8988T (cell line): ENCODE data around the gene CFP.
"Not testable (repeated sequence)": the region's sequence is repeated elsewhere in the genome, so short reads cannot be mapped to it uniquely, and the experiment has no call there.

Source experiments
- DNase-seq: peaks from one replicate; pipeline ENCODE4 v3.0.0; 2011

The CFP gene

DNA sequence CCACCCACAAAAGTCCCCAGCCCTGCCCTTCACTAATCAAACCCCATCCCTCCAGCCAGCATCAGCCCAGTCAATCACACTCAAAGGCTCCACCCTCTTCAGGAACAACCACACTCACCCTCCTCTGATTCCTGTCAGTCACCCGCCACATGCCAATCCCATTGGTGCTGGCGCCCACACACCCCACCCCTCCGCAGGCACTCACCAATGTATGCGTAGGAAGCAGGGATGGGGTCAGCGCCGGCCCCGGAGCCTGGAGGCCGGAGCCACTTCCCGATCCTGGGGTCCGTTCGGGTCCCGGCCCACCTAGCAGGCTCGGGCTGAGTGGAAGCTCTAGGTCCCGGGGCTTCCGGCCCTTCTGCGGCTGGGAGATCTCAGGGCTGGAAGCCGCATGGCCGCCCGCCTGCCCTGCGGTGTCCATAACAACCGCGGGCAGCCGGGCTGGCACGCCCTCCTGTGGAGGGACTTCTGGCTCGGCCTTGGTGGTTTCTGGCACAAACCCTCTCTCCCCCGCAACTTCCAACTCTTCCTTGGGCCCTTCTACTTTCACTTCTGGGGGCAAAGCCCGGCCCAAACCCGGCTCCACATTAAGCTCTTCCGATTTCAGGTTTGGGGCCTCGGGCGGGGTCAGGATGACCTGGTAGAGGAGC lies 7.9 kb upstream of the CFP start:
- no peak for DNase-seq

DNA sequence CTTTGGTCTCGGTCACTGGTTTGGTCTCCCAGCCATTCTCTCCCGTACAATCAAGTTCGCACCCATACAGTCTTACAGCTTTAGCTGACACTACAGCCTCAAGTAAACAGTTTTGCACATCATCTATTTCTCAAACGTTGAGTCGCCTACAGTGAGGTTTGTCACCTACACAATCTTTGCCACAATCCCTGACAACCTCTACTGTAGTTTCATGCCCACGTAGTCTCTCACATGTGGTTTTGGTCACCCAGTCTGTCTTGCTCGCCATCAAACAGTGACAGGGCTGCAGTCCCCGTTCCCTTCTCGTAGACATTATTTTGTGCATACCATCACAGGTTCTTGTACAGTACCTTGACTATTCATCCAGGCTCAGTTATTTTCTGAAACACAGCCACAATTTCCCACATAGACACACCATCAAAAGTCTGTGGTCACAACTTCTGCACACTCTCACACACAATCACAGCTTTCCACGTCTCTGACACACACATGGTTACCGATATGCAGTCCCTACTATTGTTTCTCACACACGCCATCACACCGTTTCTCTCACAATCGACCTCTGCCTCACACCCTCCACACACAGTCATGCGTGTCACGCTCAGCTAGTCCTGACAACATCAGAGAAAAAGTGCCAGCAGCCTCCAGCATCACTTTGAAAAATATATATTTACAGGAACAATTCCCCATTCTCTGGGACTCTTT lies 5.3 kb upstream of the CFP start:
- no peak for DNase-seq

DNA sequence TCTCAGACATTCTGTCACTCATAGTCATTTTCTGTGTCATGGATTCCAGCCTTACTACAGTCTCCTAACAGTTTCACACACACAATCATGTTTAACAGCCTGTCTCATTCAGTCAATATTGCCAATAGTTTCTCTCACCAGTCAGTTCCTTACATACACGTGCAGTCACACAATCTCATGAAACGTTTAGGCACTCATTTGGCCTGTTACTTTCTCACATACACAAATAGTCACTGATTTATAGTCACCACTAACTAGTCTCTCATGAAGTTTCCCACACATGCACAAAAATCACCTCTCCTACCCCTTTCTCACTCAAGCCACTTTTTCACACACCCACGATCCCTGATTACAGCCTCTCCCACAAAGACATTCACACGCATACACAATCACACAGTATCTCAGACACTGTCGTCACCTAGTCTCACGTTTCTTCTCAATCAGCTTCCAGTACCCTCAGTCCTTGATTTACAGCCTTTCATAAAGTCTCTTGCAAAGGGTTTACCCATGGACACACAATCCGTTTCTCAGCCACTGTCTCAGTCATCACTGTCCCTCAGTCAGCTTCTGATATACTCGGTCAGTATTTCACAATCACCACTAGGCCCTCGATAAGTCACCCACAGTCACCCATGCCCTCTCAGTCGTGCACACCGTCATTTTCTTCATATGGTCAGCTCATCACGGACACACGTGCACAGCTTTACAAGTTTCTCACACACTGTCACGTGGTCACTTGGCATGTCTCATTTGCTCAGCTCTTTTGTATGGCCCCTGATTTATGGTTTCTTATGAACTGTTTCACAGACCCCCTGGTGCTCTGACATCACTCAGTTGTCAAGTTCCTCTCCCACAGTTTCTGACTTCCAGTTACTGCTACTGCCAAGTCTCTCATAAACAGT lies 4.2 kb upstream of the CFP start:
- no peak for DNase-seq

DNA sequence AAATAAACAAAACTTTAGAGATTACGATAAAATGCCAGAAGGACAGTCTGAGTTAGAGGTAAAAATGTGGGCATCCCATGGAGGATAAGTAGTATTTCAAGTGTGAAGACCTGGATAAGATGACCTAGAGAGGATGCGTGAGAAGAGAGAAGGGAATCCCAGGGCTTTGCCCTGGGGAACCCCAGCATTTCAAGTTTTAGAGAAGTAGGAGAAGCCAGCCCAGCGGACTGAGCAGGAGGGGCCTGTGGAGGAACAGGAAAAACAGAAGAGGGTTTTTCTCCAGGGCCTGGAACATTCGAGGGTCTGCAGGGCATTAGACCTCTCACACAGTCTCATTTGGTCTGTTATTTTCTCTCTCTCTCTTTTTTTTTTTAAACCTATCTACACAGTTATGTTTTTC lies 2.9 kb upstream of the CFP start:
- no peak for DNase-seq

DNA sequence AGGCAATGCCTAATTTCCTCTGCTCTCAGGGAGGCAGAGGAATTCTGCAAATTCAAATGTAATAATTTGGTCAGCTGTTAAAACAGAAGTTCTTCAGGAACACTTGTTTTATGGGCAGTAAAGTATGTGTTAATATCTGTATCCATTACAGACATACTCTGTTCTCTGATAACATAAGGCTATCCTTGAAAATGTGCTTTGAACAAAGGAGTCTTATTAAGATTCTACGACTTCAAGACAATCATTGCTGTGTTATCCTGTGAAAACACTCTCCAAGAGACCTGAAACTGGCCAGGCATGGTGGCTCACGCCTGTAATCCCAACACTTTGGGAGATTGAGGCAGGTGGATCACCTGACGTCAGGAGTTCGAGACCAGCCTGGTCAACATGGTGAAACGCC lies 1.9 kb upstream of the CFP start:
- no peak for DNase-seq

DNA sequence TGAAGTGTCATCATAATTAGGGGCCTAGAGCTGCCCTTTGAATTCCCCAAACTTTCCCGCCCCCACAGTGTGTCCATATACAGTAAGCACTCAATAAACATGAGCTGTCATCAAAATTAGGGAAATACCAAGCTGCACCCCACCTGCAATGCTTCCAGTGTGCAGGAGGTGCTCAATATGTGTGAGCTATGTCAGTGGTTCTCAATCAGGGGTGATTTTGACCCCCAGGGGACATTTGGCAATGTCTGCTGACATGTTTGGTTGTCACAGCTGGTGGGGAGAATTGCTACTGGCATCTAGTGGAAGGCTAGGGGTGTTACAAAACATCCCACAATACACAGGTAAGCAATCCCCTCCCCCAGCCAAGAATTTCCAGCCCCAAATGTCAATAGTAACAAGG lies 748 bp downstream of the CFP start:
- DNase-seq: no peak

DNA sequence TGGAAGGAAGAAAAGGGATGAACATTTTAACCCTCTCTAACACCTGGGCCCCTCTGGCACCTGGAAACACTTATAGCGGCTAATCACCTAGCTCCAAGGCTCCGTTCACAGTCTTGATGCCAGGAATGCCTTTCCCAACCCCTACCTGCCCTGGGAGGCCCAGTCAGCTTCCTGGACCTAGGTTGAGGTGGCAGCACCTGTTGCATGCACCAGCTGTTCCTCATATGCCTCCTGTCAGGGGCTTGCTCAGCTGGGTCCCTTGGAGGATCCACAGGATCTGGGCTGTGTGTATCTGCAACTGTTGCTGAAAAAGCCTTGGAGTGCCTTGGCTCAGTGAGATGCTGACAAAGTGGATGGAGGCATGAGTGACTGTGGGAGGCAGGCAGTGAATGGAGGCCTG lies 4.4 kb downstream of the CFP start:
- no peak for DNase-seq

DNA sequence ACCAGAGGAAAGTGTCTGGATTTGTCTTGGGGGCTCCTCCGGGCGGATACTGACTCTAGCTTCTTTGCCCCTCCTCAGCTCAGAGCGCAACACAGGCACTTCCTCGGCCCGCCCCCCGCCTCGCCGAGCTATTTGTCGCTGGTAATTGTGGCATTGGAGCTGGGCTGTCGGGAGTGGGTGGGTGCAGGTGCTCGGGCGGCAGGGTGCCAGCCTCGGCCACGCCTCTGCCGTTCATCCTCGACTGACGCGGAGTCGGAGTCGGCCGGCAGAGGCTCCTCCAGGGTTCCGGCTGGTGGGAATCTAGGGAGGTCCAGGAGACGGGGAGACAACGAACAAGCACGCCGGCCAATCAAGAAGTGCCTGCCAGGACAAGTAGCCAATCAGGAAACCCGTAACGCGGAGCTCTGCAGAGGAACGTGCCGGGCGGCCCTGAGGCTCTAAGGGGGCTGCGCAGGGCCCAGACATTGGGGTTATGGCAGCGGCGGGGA lies 6.1 kb downstream of the CFP start:
- peak; percentile 93 for DNase-seq

DNA sequence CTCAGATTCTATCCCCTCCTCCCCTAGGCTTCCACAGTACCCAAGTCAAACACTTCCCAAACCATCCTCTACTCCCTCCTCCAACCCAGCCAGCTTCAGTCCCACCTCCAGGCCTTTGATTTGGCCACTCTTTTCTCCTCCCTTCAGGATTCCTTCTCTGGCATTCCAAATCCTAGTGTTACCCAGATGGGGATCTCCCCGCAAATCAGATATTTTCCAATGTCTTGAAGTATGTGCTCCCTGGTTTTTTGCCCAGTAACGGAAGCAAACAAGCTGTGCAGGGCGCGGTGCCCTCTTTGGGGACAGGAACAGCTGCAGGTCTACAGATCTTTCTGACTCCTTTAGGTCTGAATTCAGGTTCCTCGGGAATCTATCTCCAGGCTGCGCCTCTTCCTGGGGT lies 7.9 kb downstream of the CFP start:
- no peak for DNase-seq

DNA sequence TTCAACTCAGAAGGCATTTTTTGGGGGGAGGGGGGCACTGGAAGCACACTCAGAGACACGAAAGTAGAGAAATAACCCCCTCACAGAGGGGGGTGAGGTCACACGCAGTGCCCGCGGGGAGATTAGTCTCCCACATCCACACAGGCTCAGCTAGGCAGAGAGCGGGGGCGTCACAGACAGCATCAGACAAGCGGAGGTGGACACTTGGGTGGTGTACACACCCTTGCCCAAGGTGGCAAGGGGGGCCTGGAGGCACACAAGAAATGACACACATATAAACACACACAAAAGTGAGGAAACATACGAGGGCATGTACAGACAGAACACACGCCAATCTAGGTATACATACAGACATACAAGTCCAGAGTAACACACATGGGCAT lies 9.4 kb downstream of the CFP start:
- DNase-seq: no peak

DNA sequence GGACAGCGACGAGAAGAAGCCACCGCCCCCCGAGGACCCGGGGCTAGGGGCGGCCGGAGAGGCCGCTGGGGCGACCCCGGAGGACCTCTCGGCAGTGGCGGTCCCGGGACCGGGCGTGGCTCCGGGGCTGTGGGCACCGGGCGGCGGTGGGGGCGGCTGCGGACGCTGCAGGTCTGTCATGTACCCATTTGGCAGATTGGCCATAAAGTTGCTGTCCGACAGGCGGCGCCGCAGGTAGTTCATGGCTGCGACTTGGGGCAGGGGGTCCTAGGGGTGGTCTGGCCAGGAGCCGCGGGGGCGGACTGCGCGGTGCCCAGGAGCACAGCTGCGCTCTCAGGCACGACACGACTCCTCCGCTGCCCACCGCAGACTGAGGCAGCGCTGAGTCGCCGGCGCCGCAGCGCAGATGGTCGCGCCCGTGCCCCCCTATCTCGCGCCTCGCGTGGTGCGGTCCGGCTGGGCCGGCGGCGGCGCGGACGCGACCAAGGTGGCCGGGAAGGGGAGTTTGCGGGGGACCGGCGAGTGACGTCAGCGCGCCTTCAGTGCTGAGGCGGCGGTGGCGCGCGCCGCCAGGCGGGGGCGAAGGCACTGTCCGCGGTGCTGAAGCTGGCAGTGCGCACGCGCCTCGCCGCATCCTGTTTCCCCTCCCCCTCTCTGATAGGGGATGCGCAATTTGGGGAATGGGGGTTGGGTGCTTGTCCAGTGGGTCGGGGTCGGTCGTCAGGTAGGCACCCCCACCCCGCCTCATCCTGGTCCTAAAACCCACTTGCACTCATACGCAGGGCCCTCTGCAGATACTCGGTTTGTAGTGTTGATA lies 10.0 kb downstream of the CFP start, which contains the start of gene SYN1:
Gene SYN1, minus strand, starts transcription at position 372 of the 817 bp plus-strand sequence. Its CDS starts 129 bp downstream, at position 243.
- no peak for DNase-seq

DNA sequence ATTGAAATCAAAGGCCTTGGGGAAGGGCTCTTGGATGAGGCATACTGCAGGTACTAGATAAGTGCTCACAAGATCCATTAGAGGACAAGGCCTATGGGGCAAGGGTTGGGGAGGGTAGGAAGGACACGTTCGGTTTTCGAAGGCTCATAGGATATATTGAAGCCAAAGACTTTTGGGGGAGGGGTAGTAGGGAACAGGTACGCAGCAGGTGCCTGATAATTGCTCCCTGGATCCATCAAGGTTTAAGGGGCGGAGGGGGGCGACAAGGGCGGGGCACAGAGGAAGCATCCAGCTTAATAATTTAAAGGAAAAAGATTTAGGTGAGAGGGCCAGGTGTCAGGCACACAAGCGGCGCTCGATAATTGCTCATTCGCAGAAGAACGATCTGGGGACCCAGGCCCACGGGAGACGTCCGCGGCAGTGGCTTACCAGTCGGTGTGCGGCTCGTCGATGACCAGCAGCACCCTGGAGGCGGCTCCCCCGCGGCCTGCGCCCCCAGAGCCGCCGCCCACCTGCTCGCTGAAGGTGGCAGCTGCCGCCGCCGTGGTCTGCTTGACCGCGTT lies 10.7 kb downstream of the CFP start:
- no peak for DNase-seq

DNA sequence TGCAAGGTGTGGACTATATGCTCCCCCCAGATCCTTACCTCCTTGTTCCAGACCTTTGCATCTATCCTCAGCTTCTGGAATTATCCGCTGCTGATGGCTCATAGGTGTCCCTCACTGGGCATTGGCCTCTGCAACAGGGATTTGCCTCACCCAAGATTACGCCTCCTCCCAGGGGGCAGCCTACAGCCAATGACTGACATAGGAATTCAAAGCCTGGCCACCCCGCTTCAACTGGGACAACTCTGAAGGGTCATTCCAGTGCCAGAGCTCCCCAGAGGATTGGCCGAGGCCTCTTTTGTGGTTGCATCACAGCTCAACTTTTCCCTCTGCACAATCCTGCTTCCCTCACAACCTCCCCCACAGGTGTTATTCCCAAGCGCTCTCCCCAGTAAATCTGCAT lies 15.1 kb downstream of the CFP start:
- no peak for DNase-seq

DNA sequence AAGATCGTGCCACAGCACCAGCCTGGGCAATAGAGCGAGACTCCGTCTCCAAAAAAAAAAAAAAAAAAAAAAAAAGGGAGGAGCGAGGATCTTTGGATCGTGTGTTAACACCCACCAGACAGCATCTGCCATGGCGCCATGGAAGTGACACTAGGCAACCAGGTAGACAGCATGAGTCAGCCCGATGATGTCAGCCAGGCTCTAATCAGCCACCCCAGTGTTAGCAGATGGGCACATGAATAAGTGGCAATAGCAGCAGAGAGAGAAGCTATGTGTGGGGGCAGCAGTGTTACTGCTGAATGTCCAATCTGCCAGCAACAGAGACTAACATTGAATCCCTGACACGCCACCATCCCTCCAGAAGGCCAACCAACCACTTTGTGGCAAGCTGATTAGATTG lies 16.6 kb downstream of the CFP start:
- DNase-seq: no peak

DNA sequence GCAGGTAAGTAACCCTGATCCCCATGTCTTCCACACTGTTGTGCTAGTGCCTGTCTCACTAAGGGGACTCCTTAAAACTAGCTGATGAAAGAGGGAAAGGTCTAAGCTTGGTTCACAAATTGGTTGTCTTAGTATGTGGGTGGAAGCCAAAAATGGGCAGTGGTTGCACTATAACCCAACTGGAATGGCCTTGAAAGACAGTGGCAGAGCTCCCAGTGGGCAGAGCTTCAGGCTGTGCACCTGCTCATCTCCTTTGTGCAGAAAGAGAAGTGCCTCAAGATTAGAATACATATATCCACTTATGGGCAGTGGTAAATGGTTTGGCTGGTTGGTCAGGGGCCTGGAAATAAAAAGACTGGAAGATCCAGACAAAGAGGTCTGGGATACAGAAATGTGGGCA lies 17.3 kb downstream of the CFP start:
- DNase-seq: no peak

DNA sequence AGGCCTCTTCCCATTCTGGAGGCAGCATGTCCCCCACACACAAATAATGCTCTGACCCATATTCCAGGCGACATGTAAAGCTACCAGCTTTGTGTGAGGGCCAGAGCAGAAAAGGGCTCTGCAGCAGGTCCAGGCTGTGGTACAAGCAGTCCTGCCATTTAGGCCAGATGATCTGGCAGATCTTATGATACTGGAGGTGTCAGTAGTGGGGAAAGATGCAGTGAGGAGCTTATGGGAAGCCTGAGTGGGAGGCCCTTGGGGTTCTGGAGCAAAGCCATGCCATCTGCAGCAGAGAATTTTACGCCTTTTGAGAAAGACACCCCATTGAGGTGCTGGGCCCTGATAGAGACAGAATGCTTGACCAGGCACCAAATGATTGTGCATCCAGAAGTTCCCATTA lies 17.8 kb downstream of the CFP start:
- no peak for DNase-seq

DNA sequence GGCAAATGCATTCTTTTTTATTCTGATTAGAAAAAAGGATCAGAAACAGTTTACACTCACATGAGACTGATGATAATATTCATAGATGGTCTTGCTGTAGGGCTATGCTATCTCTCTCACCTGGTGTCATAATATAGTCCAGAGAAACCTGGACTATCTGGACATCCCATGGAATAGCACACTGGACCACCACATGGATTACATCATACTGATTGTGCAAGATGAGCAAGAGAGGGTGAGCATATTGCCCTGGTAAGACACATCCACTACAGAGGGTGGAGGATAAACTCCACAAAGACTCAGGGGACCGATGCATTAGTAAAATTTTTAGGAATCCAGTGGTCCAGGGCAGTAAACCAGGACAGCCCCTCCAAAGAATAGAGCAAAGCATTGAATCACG lies 18.2 kb downstream of the CFP start:
- no peak for DNase-seq

DNA sequence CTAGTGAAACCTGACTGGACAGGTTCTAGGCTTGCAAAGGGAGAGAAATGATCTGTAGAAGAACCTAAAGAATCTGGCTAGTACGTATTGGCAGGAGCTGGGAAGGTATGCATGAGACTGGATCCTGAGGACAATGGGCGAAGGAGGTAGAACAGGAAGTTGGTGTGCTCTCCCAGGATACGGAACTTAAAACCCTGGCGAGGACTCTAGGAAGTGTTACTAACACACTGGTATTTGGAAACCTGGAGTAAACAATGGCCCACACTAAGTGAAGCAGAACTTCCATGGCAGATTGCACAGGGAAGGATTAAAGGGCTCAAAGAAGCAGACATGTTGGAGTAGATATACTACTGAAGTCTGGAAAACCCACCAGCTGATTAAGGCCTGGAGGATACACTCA lies 19.2 kb downstream of the CFP start:
- DNase-seq: no peak

DNA sequence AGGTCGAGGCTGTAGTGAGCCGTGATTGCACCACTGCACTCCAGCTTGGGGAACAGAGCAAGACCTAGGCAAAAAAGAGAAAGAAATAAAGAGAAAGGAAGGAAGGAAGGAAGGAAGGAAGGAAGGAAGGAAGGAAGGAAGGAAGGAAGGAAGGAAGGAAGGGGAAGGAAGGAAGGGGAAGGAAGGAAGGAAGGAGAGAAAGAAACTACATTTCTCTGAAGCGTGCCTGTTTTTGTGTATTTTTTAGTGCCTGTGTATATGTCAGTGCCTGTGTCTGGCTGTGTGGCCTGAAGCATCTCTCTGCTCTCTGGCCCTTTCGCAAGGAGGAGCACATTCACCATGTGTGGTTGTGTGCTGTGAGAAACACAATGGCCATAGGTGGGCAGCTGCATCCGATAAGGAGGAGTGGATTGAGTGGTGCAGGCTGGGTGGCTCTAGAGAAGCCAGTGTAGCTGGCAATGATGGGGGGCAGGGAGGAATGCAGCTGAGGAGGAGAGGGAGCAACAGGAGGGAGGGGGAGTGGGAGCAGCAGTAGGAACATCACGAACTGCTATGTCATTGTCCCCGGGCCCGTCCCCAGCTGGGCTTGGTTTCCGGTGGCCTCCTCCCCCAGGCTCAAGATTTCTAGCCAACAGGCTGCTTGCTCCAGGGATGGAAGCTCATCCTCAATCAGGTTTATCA lies 21.5 kb downstream of the CFP start:
- DNase-seq: no peak

DNA sequence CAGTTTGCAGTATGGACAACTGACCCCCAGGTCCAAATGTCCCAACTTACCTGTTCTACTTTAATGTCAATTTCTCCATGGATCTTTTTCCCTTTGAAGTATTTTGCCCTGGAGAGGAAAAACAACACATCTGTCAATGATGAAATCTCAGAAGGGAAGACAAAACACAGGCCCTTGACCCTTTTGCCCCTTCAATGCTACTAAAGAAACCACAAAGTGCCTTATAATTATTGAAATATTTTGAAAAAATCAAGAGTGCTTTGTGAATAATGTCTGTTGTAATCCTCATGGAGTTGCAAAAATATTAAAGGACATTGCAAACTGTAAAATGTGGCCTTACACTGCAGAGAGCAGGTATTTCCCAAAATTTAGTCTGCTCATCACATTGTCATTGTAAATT lies 22.6 kb downstream of the CFP start:
- no peak for DNase-seq

DNA sequence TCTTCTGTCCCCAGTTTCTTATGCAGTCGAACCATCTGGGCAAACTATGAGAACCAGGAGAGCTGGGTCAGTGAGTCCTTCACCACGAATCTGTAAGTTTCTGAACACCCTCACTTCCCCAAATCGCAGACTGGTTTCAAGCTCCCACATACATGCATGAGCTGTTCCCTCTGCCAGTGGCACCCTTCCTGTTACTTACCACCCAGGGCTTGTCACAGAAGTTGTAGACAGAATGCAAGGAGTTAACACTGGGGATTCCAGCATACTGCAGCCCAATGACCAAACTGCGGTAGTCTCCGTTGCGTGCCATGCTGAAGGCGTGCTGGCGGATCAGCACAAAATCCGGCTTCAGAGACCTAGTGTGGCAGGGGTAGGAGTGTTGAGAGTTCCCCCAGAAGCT lies 24.7 kb downstream of the CFP start:
- DNase-seq: no peak

DNA sequence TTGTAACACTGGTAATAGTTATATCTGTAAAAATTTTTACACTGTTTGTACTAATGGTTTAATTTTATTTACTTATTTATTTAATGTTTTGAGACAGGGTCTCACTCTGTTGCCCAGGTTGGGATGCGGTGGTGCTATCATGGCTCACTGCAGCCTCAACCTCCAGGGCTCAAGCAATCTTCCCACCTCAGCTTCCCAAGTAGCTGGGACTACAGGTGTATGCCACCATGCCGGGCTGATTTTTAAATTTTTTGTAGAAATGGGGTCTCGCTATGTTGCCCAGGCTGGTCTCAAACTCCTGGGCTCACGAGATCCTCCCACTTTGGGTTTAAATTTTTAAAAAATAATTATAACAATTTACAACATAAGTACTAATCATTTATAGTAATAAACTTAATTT lies 26.6 kb downstream of the CFP start:
- DNase-seq: not testable (repeated sequence)
